ENCODE measurements around the gene BTBD9.

The BTBD9 gene

GRCh38 chr6:38174315-38174714, 465.4 kb downstream of the BTBD9 start:
- in situ Hi-C loops (cut with HindIII; ENCODE audit: low pct_ligation_motif_present, low pct_unique_long_range_greater_than_20kb, low sequenced_read_pairs): no loop called here
- no peak for DNase-seq

DNA sequence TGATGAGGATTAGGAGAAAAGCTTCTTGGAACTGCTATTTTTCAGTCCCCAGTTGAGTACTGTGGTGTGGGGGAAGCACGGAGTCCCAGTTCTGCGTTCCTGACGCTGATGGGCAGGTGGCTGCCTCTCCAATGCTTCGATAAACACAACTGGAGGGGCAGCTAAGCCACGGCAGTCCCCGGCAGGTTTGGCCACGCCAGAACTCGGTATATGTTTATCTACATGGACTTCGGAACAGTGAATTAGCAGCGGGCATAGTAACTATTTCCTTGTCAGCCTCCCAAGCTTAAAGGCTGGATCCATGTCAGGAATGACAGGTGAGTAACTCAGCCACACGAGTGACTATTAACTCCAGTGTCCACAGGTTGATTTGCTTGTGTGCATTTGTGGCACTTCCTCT, 465.8 kb downstream of the BTBD9 start:
- in situ Hi-C loops (cut with HindIII; ENCODE audit: low pct_ligation_motif_present, low pct_unique_long_range_greater_than_20kb, low sequenced_read_pairs): no loop called here
- DNase-seq: no peak

DNA sequence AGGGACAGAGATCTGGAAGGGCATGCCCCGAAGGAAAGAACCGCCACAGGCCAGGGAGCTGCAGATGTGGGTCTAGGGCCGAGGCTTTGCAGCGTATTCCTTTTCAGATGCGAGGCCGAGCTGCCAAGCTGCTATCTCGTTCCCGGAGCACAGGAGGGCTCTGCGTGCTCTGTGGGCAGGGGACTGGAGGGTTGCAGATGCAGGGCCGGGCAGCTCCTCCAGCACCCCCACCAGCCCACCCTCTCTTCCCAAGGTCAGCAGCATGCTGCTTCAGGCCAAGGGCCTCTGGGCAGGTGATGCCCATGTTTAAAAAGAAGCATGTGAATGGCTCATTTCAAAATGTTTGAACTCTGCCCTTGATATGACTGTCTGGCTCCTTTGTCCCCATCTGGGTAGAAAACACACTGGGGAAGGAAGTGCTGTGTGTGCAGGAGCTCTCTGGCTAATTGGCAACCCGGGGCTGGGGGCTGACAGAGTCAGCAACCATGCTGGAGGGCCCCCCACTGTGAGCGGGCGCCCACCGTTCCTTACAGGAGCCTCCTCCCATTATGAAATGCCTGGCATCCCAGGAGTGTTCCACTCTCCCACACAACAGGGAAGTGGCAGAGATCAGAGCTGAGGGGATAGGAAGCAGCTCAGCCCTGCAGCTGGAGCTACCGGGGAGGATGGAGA, 466.9 kb downstream of the BTBD9 start:
- DNase-seq: no peak
- in situ Hi-C loops (cut with HindIII; ENCODE audit: low pct_ligation_motif_present, low pct_unique_long_range_greater_than_20kb, low sequenced_read_pairs): no loop called here

DNA sequence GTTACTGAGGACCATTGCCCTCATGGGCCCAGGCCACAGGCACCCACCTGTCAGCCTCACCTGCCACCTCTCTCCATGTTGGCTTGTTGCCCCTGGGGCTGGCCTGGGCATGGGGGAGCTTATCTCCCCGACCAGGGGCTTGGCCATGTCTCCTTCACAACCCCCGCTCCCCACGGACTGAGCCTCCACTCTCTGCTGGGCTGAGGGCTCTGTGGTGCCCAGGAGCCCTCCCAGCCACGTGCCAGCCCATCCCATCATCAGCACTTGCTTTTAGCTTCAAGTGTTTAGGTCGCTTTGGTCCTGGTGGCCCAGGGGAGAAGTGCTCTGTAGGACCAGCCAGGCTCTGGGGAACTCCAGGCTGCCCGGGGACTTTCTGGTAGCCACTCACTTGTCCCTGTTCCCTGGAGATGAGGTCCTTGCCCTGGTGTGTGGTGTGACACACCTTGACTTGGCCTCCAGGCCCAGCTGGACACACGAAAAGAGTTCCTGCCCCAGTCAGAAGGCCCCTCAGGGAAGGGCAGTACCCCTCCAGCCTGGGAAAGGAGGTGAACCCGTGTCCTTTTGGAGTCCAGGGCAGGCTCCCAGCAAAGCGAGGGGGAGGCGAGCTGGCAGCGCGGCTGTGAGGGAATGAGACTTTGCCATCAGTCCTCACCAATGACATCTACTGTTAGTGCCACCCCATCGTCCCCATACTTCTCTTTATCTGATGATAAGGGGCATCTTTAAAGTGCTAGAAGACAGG, 467.6 kb downstream of the BTBD9 start:
- no peak for DNase-seq
- in situ Hi-C loops (cut with HindIII; ENCODE audit: low pct_ligation_motif_present, low pct_unique_long_range_greater_than_20kb, low sequenced_read_pairs): no loop called here

- in situ Hi-C loops (cut with HindIII; ENCODE audit: low pct_ligation_motif_present, low pct_unique_long_range_greater_than_20kb, low sequenced_read_pairs): no loop called here
- no peak for DNase-seq
Measured at GRCh38 chr6:38170666-38171355, 468.9 kb downstream of the BTBD9 start.

GRCh38 chr6:38169977-38170526, 469.7 kb downstream of the BTBD9 start:
- in situ Hi-C loops (cut with HindIII; ENCODE audit: low pct_ligation_motif_present, low pct_unique_long_range_greater_than_20kb, low sequenced_read_pairs): no loop called here
- no peak for DNase-seq

GRCh38 chr6:38169221-38169976, 470.3 kb downstream of the BTBD9 start:
- no peak for DNase-seq
- in situ Hi-C loops (cut with HindIII; ENCODE audit: low pct_ligation_motif_present, low pct_unique_long_range_greater_than_20kb, low sequenced_read_pairs): no loop called here

DNA sequence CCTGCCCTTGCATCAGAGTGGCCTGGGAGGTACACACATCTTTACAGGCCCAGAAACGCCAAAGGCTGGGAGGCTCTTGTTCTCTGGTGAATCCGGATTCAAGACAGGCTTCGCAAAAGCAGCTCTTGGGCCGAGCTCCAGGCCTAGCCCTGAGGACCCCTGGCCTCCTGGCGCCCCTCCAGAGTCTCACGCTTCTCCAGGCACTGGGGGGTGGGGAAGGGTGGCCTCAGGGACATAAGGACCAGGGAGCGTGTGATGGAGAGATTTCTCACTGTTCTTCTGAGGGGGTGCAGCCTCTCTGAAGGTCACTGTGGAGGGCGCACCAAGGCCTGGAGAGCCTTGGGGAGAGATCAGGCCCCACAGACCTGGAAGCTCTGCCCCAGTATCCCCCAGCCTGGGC, 471.0 kb downstream of the BTBD9 start:
- DNase-seq: no peak
- in situ Hi-C loops (cut with HindIII; ENCODE audit: low pct_ligation_motif_present, low pct_unique_long_range_greater_than_20kb, low sequenced_read_pairs): no loop called here

DNA sequence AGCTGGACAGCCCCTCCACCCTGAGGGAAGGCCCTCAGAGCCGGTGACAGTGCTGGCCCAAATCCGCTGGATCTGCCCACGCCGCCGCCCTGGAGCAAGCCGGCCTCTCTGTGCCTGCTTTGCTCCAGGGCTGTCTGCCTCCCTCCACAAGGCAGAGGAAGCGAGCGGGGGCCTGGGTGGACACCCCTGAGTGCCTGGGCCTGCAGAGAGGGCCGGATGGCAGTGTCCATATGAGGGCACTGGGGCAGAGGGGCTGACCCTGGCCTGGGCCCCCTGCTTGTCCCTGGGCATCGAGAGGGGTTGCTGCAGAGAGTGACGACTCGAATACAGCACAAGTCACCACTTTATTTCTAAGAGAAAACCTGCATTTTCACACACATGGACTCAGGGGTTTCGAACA, 471.6 kb downstream of the BTBD9 start:
- in situ Hi-C loops (cut with HindIII; ENCODE audit: low pct_ligation_motif_present, low pct_unique_long_range_greater_than_20kb, low sequenced_read_pairs): no loop called here
- no peak for DNase-seq

DNA sequence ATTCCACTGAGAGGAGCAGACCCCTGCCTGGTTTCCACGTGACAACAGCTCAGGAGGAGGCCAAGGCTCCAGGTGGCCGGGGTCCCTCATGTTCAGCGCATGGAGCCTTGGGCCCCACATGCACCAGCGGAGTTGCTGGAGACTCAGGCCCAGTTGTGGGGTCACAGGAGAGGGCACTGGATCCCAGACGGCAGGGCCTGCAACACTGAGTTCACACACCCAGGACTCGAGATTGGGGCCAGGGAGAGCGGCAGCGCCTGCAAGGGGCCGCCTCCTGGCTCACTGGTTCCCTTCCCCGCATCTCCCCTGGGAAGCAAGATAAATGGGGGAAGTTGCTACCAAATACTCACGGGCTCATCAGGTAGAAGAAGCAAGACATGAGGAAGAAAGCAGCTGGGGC, 472.1 kb downstream of the BTBD9 start:
- in situ Hi-C loops (cut with HindIII; ENCODE audit: low pct_ligation_motif_present, low pct_unique_long_range_greater_than_20kb, low sequenced_read_pairs): no loop called here
- DNase-seq: no peak

DNA sequence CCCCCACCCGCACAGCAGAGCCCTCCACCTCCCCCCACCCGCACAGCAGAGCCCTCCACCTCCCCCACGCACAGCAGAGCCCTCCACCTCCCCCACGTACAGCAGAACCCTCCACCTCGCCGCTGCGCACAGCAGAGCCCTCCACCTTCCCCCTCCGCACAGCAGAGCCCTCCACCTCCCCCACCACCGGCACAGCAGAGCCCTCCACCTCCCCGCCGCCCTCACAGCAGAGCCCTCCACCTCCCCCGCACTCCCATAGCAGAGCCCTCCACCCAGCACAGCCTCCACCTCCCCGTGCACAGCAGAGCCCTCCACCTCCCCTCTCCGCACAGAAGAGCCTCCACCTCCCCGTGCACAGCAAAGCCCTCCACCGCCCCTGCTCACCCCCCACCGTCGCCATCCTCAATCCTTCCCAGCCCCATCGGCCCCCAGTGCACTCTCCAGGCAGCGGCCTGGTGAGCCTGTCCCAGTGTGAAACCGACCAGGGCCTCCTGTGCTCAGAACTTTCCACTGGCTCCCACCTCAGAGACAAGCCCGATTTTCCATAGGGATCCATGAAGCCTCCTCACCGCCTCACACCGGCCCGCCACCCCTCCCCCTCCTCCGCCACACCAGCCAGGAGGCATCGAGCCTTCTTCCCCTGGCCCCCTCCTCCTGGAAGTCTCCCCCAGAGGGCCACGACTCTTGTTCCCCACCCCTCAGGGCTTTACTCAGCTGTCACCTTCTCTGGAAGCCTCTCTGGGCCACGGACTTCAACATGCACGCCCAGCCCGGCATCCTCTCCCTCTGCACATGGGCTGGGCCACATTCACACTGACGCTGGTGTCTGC, 473.1 kb downstream of the BTBD9 start:
- in situ Hi-C loops (cut with HindIII; ENCODE audit: low pct_ligation_motif_present, low pct_unique_long_range_greater_than_20kb, low sequenced_read_pairs): no loop called here
- DNase-seq: no peak

DNA sequence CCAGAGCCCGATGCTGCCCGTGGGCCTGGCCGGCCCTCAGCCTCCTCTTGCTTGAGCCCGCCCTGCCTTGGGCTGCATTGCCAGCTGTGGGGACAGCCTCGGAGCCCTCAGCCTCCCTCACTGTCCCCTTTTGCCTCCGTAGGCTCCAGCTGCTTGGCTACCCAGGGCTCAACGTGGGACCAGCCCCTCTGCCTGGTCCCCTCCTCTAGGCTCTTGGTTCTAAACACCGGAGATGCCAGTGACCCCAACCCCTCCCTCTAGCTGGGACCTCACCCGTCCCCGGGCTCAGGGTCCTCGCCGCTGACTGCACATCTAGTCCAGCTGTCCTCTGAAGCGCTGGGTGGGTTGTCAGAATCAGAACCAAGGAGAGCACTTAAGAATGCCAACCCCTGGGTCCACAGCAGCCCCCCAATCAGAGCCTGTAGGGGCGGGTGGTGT, 475.0 kb downstream of the BTBD9 start:
- in situ Hi-C loops (cut with HindIII; ENCODE audit: low pct_ligation_motif_present, low pct_unique_long_range_greater_than_20kb, low sequenced_read_pairs): no loop called here
- no peak for DNase-seq

DNA sequence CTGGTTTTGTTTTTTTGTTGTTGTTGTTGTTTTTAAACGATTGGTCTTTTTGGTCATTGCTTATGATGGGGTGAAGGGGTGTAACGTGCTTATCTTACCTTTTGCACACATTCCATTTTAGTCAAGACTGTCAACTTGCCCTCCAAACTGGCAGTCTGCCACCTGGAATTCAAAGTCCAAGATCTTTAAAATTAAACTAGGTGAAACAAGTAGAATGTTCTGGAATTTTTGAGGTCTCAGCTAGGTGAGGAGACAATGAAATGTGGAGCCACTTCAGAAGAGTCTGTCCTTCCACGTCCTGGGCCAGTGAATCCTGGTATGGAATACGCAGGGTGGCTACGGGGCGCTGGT, 475.6 kb downstream of the BTBD9 start:
- DNase-seq: no peak
- in situ Hi-C loops (cut with HindIII; ENCODE audit: low pct_ligation_motif_present, low pct_unique_long_range_greater_than_20kb, low sequenced_read_pairs): no loop called here

- in situ Hi-C loops (cut with HindIII; ENCODE audit: low pct_ligation_motif_present, low pct_unique_long_range_greater_than_20kb, low sequenced_read_pairs): no loop called here
- no peak for DNase-seq
Measured at GRCh38 chr6:38163186-38164130, 476.3 kb downstream of the BTBD9 start.

DNA sequence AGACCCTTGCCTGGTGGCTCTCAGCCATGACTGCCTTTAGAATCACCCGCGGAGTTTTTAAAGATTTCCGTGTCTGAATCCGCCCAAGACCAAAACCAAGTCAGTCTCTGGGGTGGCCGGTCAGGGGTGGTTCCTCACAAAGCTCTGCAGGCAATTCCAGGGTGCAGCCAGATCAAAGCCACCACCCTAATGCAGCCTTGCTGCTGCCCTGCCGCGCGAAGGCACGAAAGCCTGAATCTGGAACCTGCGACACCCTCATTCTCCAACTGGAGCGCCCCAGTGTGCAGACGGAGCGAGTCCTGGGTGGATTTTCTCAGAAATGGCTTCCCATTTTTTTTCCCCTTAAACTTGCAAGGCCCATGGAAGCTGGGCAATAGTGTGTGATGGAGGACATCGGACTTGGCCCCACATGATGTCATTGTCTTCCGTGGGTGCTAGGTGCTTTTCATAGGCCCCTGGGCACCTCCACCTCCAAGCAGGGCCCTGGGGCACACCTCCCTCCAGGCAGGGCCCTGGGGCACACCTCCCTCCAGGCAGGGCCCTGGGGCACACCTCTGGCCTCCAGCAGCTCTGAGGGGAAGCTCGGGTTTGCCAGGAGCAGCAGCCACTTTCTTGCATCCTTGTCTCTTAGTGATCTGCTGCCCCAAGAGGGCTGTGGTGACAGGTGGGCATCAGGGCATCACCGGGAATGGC, 477.1 kb downstream of the BTBD9 start:
- in situ Hi-C loops (cut with HindIII; ENCODE audit: low pct_ligation_motif_present, low pct_unique_long_range_greater_than_20kb, low sequenced_read_pairs): no loop called here
- DNase-seq: no peak

GRCh38 chr6:38161754-38162492, 477.8 kb downstream of the BTBD9 start:
- in situ Hi-C loops (cut with HindIII; ENCODE audit: low pct_ligation_motif_present, low pct_unique_long_range_greater_than_20kb, low sequenced_read_pairs): no loop called here
- no peak for DNase-seq

All from ACHN (cell line).